HepG2 (cell line): Measurements from ENCODE around the gene SLC22A7. TPM values are rescaled to one million over a fixed set of nuclear protein-coding genes. Genes with fewer than 3 reads are reported as not detected.

ENCODE experiments used
- ARID3A ChIP-seq: IDR thresholded peaks from 2 replicates; pipeline ENCODE4 v1.6.1; 2012; ENCODE audit warnings: low read depth, low read length, improper control_type of control experiment
- ATM ChIP-seq: fragments of 450-650 bp; IDR thresholded peaks from 2 replicates; pipeline ENCODE4 v1.7.1; 2017; ENCODE audit warnings: mild to moderate bottlenecking, borderline replicate concordance
- ISL2 ChIP-seq: sonication (generic); formaldehyde crosslinking; IDR thresholded peaks from 2 replicates; pipeline ENCODE4 v1.5.0; 2020; ENCODE audit warnings: missing genetic modification reagents
- KMT2A ChIP-seq: sonication (generic); formaldehyde crosslinking; IDR thresholded peaks from 2 replicates; pipeline ENCODE4 v1.4.0; 2020; ENCODE audit warnings: missing genetic modification reagents
- POGZ ChIP-seq: sonication (generic); formaldehyde crosslinking; IDR thresholded peaks from 2 replicates; pipeline ENCODE4 v1.4.0; 2020; ENCODE audit warnings: mild to moderate bottlenecking, missing genetic modification reagents
- SMC3 ChIP-seq: IDR thresholded peaks from 2 replicates; pipeline ENCODE4 v1.6.1; 2011; ENCODE audit warnings: low read length, improper control_type of control experiment
- STAG1 ChIP-seq: sonication (generic); formaldehyde crosslinking; IDR thresholded peaks from 2 replicates; pipeline ENCODE4 v1.4.0; 2020; ENCODE audit warnings: missing genetic modification reagents
- ZFP37 ChIP-seq: sonication (generic); formaldehyde crosslinking; IDR thresholded peaks from 2 replicates; pipeline ENCODE4 v1.4.0; 2020; ENCODE audit warnings: missing genetic modification reagents, borderline replicate concordance
- ZNF143 ChIP-seq: sonication (generic); formaldehyde crosslinking; IDR thresholded peaks from 2 replicates; pipeline ENCODE4 v1.4.0; 2020; ENCODE audit warnings: missing genetic modification reagents
- ZNF235 ChIP-seq: sonication (generic); formaldehyde crosslinking; IDR thresholded peaks from 2 replicates; pipeline ENCODE4 v1.8.1; 2023; ENCODE audit warnings: mild to moderate bottlenecking, missing genetic modification reagents, borderline replicate concordance
- ZNF281 ChIP-seq: sonication (generic); formaldehyde crosslinking; IDR thresholded peaks from 2 replicates; pipeline ENCODE4 v1.4.0; 2020; ENCODE audit warnings: missing genetic modification reagents, borderline replicate concordance
- ZNF432 ChIP-seq: sonication (generic); formaldehyde crosslinking; IDR thresholded peaks from 2 replicates; pipeline ENCODE4 v1.5.0; 2020; ENCODE audit warnings: missing genetic modification reagents, mild to moderate bottlenecking, borderline replicate concordance
- ZNF562 ChIP-seq: sonication (generic); formaldehyde crosslinking; IDR thresholded peaks from 2 replicates; pipeline ENCODE4 v1.8.0; 2022; ENCODE audit warnings: missing genetic modification reagents, borderline replicate concordance
- ZNF720 ChIP-seq: sonication (generic); formaldehyde crosslinking; IDR thresholded peaks from 2 replicates; pipeline ENCODE4 v1.4.0; 2020; ENCODE audit warnings: missing genetic modification reagents
- ZNF766 ChIP-seq: sonication (generic); formaldehyde crosslinking; IDR thresholded peaks from 2 replicates; pipeline ENCODE4 v1.5.0; 2020; ENCODE audit warnings: missing genetic modification reagents, borderline replicate concordance
- ZNF775 ChIP-seq: sonication (generic); formaldehyde crosslinking; IDR thresholded peaks from 2 replicates; pipeline ENCODE4 v1.4.0; 2020; ENCODE audit warnings: missing genetic modification reagents, mild to moderate bottlenecking, moderate library complexity, borderline replicate concordance
- ZNF792 ChIP-seq: IDR thresholded peaks from 2 replicates; pipeline ENCODE4 v1.6.1; 2016
- ZSCAN25 ChIP-seq: sonication (generic); formaldehyde crosslinking; IDR thresholded peaks from 2 replicates; pipeline ENCODE4 v1.8.0; 2022; ENCODE audit warnings: mild to moderate bottlenecking, missing genetic modification reagents
- polyA plus RNA-seq, 8 experiments: library from polyadenylated mRNA; depleted of rRNA in 3 of 8; stranded (reverse) in 7 of 8; unstranded in 1 of 8; fragments of >200 nt; fragmentation: Illumina TruSeq in 4 of 8; extraction: Trizol in 4 of 8; gene quantifications; 2 replicates each; pipeline versions ENCODE4 v1.2.1 to v1.2.3, GENCODE V29; 2011 to 2016; ENCODE audit warnings: low read depth in 4 of 8, missing spikeins in 1 of 8, mixed read lengths in 1 of 8; ENCODE audit not compliant: insufficient read depth in 1 of 8
- total RNA-seq, 5 experiments: library from RNA; depleted of rRNA; stranded (reverse); fragments of >200 nt; fragmentation: Illumina TruSeq; extraction: Trizol; gene quantifications; 2 replicates each; pipeline ENCODE4 v1.2.3, GENCODE V29; 2016; ENCODE audit warnings: low read depth in 1 of 5
- TF ChIP-seq, protein P1 (sequence below): sonication (generic); formaldehyde crosslinking; conservative IDR thresholded peaks from 2 replicates; pipeline ENCODE4 v1.4.0; 2020; ENCODE audit warnings: missing genetic modification reagents
- TF ChIP-seq, protein P2 (sequence below): sonication (generic); formaldehyde crosslinking; IDR thresholded peaks from 2 replicates; pipeline ENCODE4 v1.4.0; 2020; ENCODE audit warnings: mild to moderate bottlenecking, low read depth, missing genetic modification reagents
- TF ChIP-seq, protein P3 (sequence below): sonication (generic); formaldehyde crosslinking; IDR thresholded peaks from 2 replicates; pipeline ENCODE4 v1.5.1; 2020; ENCODE audit warnings: missing genetic modification reagents, mild to moderate bottlenecking, borderline replicate concordance

Gene SLC22A7
- total and polyA plus RNA-seq, 2 of the 13 experiments (the other 11 are each of a cell fraction or from before 2014, with no cell fraction given), result 5.3 to 22.6 TPM

- TF ChIP-seq, protein P1, sequence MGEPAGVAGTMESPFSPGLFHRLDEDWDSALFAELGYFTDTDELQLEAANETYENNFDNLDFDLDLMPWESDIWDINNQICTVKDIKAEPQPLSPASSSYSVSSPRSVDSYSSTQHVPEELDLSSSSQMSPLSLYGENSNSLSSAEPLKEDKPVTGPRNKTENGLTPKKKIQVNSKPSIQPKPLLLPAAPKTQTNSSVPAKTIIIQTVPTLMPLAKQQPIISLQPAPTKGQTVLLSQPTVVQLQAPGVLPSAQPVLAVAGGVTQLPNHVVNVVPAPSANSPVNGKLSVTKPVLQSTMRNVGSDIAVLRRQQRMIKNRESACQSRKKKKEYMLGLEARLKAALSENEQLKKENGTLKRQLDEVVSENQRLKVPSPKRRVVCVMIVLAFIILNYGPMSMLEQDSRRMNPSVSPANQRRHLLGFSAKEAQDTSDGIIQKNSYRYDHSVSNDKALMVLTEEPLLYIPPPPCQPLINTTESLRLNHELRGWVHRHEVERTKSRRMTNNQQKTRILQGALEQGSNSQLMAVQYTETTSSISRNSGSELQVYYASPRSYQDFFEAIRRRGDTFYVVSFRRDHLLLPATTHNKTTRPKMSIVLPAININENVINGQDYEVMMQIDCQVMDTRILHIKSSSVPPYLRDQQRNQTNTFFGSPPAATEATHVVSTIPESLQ (CRISPR knock-in tag), result no peak
- TF ChIP-seq ZNF775 (CRISPR knock-in tag) (no peak), ZNF562 (no peak), ZNF143 (CRISPR knock-in tag) (no peak), STAG1 (CRISPR knock-in tag) (peak; percentile 88), ZNF792 (CRISPR knock-in tag) (peak; percentile 41; the same call in 1 of the 2 replicates), ZNF235 (CRISPR knock-in tag) (no peak), ZNF766 (CRISPR knock-in tag) (no peak), ZNF281 (no peak), SMC3 (peak; percentile 93), ZNF720 (CRISPR knock-in tag) (no peak), ARID3A (no peak), ZNF432 (CRISPR knock-in tag) (no peak), KMT2A (CRISPR knock-in tag) (no peak), POGZ (no peak), ZSCAN25 (no peak), ATM (no peak), ZFP37 (CRISPR knock-in tag) (no peak), ISL2 (CRISPR knock-in tag) (no peak)
- TF ChIP-seq, protein P2, sequence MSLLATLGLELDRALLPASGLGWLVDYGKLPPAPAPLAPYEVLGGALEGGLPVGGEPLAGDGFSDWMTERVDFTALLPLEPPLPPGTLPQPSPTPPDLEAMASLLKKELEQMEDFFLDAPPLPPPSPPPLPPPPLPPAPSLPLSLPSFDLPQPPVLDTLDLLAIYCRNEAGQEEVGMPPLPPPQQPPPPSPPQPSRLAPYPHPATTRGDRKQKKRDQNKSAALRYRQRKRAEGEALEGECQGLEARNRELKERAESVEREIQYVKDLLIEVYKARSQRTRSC (CRISPR knock-in tag), result no peak
- TF ChIP-seq, protein P3, sequence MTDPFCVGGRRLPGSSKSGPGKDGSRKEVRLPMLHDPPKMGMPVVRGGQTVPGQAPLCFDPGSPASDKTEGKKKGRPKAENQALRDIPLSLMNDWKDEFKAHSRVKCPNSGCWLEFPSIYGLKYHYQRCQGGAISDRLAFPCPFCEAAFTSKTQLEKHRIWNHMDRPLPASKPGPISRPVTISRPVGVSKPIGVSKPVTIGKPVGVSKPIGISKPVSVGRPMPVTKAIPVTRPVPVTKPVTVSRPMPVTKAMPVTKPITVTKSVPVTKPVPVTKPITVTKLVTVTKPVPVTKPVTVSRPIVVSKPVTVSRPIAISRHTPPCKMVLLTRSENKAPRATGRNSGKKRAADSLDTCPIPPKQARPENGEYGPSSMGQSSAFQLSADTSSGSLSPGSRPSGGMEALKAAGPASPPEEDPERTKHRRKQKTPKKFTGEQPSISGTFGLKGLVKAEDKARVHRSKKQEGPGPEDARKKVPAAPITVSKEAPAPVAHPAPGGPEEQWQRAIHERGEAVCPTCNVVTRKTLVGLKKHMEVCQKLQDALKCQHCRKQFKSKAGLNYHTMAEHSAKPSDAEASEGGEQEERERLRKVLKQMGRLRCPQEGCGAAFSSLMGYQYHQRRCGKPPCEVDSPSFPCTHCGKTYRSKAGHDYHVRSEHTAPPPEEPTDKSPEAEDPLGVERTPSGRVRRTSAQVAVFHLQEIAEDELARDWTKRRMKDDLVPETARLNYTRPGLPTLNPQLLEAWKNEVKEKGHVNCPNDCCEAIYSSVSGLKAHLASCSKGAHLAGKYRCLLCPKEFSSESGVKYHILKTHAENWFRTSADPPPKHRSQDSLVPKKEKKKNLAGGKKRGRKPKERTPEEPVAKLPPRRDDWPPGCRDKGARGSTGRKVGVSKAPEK (CRISPR knock-in tag), result no peak
Measured at GRCh38 chr6:43334466-43335095, 36.5 kb downstream of the SLC22A7 start (continued).
